ENCODE measurements around the gene OR8G1. TPM values are rescaled to one million over a fixed set of nuclear protein-coding genes. Genes with fewer than 3 reads are reported as not detected.
"Not testable (repeated sequence)": the region's sequence is repeated elsewhere in the genome, so short reads cannot be mapped to it uniquely, and the experiment has no call there.

Gene OR8G1
- total RNA-seq, 2 experiments from 2014 or later: not detected

GRCh38 chr11:124270886-124271285 is 30.0 kb downstream of the OR8G1 start:
- H3K27me3 Mint-ChIP-seq (ENCODE audit: low read depth); ATAC-seq; POLR2A ChIA-PET; H3K4me1 Mint-ChIP-seq (ENCODE audit: low read depth); CTCF ChIA-PET; DNase-seq; H3K4me3 Mint-ChIP-seq; H3K36me3 Mint-ChIP-seq (ENCODE audit: low read depth); H3K9me3 Mint-ChIP-seq (ENCODE audit: insufficient read depth); H3K27ac Mint-ChIP-seq: not testable (repeated sequence)

GRCh38 chr11:124274000-124274399 is 33.1 kb downstream of the OR8G1 start:
- ChIA-PET POLR2A (no interaction called here), CTCF (no interaction called here)
- ATAC-seq (no peak), DNase-seq (no peak)
- H3K36me3 Mint-ChIP-seq (ENCODE audit: low read depth): no peaks in the 10 kb centered on the region
- no peaks in the 10 kb centered on the region for H3K9me3 Mint-ChIP-seq (ENCODE audit: insufficient read depth)
- peaks cover 7% of the 10 kb centered on the region for H3K4me1 Mint-ChIP-seq (ENCODE audit: low read depth)
- H3K27ac Mint-ChIP-seq: no peak overlapping the region
- H3K4me3 Mint-ChIP-seq: no peak overlapping the region
- no peaks in the 10 kb centered on the region for H3K27me3 Mint-ChIP-seq (ENCODE audit: low read depth)

GRCh38 chr11:124276081-124276480 is 35.2 kb downstream of the OR8G1 start:
- H3K27ac Mint-ChIP-seq: no peak overlapping the region
- H3K36me3 Mint-ChIP-seq (ENCODE audit: low read depth): no peaks in the 10 kb centered on the region
- H3K4me1 Mint-ChIP-seq (ENCODE audit: low read depth): peaks cover 7% of the 10 kb centered on the region
- DNase-seq (no peak), ATAC-seq (no peak)
- ChIA-PET CTCF (no interaction called here), POLR2A (no interaction called here)
- no peaks in the 10 kb centered on the region for H3K27me3 Mint-ChIP-seq (ENCODE audit: low read depth)
- H3K4me3 Mint-ChIP-seq: no peak overlapping the region
- no peaks in the 10 kb centered on the region for H3K9me3 Mint-ChIP-seq (ENCODE audit: insufficient read depth)

DNA sequence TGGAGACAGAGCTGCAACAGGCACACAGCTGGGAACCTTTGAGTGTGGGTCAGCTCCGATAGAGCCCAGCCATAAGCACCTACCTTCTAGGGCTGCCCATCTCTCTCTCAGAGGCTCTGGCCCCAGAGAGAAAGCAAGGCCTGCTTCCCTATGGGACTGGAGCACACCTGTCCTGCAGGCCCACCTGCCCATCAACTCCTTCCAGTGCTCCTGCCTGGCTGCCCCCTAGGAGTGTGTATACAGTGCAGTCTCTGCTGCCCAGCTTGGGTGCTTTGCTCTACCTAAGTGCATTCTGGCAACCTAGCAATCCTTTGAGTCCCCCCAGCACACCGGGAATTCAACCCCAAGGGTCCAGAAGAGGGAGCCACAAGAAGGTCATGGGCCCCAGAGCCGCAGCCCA is 36.3 kb downstream of the OR8G1 start:
- no peak overlapping the region for H3K27ac Mint-ChIP-seq
- no peaks in the 10 kb centered on the region for H3K27me3 Mint-ChIP-seq (ENCODE audit: low read depth)
- no peak for ATAC-seq
- H3K4me3 Mint-ChIP-seq: no peak overlapping the region
- POLR2A ChIA-PET: interaction anchor here (0.6 kb wide), 1 partner anchor 419 kb away, joined by 3 read pairs; no protein-coding TSS in a partner anchor
- H3K9me3 Mint-ChIP-seq (ENCODE audit: insufficient read depth): peaks cover 3% of the 10 kb centered on the region
- H3K4me1 Mint-ChIP-seq (ENCODE audit: low read depth): peaks cover 7% of the 10 kb centered on the region
- no peak for DNase-seq
- H3K36me3 Mint-ChIP-seq (ENCODE audit: low read depth): no peaks in the 10 kb centered on the region
- CTCF ChIA-PET: no interaction called here

- CTCF ChIA-PET: no interaction called here
- H3K9me3 Mint-ChIP-seq (ENCODE audit: insufficient read depth): peaks cover 3% of the 10 kb centered on the region
Measured at GRCh38 chr11:124277804-124278203, 36.9 kb downstream of the OR8G1 start.

GRCh38 chr11:124278261-124278660 is 37.4 kb downstream of the OR8G1 start:
- Mint-ChIP-seq H3K4me1 (ENCODE audit: low read depth) (peaks cover 7% of the 10 kb centered on the region), H3K27me3 (ENCODE audit: low read depth) (no peaks in the 10 kb centered on the region), H3K27ac (no peak overlapping the region), H3K4me3 (no peak overlapping the region), H3K36me3 (ENCODE audit: low read depth) (no peaks in the 10 kb centered on the region), H3K9me3 (ENCODE audit: insufficient read depth) (peaks cover 3% of the 10 kb centered on the region)
- POLR2A ChIA-PET: no interaction called here
- ATAC-seq (no peak), DNase-seq (no peak)
- CTCF ChIA-PET: no interaction called here

More at GRCh38 chr11:124277804-124278203, 36.9 kb downstream of the OR8G1 start:
- H3K36me3 Mint-ChIP-seq (ENCODE audit: low read depth): no peaks in the 10 kb centered on the region
- no peak overlapping the region for H3K27ac Mint-ChIP-seq
- no peak for DNase-seq
- POLR2A ChIA-PET: no interaction called here
- no peaks in the 10 kb centered on the region for H3K27me3 Mint-ChIP-seq (ENCODE audit: low read depth)
- no peak for ATAC-seq
- H3K4me1 Mint-ChIP-seq (ENCODE audit: low read depth): peaks cover 7% of the 10 kb centered on the region
- no peak overlapping the region for H3K4me3 Mint-ChIP-seq

DNA sequence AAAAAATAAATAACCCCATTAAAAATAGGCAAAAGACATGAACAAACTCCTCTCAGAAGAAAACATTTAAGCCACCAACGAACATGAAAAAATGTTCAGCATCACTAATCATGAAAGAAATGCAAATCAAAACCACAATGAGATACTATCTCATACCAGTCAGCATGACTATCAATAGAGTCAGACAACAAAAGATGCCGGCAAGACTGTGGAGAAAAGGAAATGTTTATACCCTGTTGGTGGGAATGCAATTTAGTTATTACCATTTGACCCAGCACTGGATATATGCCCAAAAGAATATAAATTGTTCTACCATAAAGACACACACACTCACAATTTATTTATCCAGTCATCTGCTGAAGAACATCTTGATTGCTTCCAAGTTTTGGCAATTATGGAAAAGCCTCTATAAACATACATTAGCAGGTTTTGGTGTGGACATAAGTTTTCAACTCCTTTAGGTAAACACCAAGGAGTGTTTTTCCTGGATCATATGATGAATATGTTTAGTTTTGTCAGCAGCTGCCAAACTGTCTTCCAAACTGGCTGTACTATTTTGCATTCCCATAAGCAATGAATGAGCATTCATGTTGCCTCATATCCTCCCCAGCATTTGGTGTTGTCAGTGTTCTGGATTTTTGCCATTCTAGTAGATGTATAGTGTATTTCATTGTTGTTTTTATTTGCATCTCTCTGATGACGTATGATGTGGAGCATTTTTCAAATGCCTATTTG is 44.9 kb downstream of the OR8G1 start:
- no peak for ATAC-seq
- H3K36me3 Mint-ChIP-seq (ENCODE audit: low read depth): no peaks in the 10 kb centered on the region
- H3K4me1 Mint-ChIP-seq (ENCODE audit: low read depth): no peaks in the 10 kb centered on the region
- POLR2A ChIA-PET: no interaction called here
- H3K4me3 Mint-ChIP-seq: no peak overlapping the region
- peaks cover 3% of the 10 kb centered on the region for H3K9me3 Mint-ChIP-seq (ENCODE audit: insufficient read depth)
- CTCF ChIA-PET: no interaction called here
- no peaks in the 10 kb centered on the region for H3K27me3 Mint-ChIP-seq (ENCODE audit: low read depth)
- no peak for DNase-seq
- H3K27ac Mint-ChIP-seq: no peak overlapping the region

DNA sequence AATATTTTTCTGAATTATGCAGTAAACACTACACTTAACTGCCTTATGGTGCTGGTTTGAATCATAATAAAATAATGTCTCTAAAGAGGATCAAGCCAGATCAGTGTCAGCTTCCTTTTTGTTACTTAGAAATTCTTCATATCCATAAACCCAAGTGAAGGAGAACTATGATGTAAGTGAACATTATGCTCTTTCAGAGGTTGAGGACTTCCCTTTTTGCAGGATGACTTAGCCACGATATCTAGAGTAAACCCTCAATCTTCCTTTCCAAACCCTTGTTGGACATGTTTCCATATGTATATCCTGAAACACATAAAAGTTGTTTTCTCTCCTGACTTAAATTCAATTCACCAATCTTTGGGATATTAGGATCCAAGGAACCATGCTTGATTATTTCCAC is 53.8 kb downstream of the OR8G1 start:
- no peaks in the 10 kb centered on the region for H3K27me3 Mint-ChIP-seq (ENCODE audit: low read depth)
- CTCF ChIA-PET: no interaction called here
- no peaks in the 10 kb centered on the region for H3K4me1 Mint-ChIP-seq (ENCODE audit: low read depth)
- no peaks in the 10 kb centered on the region for H3K9me3 Mint-ChIP-seq (ENCODE audit: insufficient read depth)
- DNase-seq (no peak), ATAC-seq (no peak)
- no peak overlapping the region for H3K27ac Mint-ChIP-seq
- H3K36me3 Mint-ChIP-seq (ENCODE audit: low read depth): no peaks in the 10 kb centered on the region
- POLR2A ChIA-PET: no interaction called here
- no peak overlapping the region for H3K4me3 Mint-ChIP-seq

- ChIA-PET POLR2A (no interaction called here), CTCF (no interaction called here)
- H3K27ac Mint-ChIP-seq: no peak overlapping the region
- DNase-seq (no peak), ATAC-seq (no peak)
- no peaks in the 10 kb centered on the region for H3K27me3 Mint-ChIP-seq (ENCODE audit: low read depth)
- no peaks in the 10 kb centered on the region for H3K36me3 Mint-ChIP-seq (ENCODE audit: low read depth)
- no peaks in the 10 kb centered on the region for H3K4me1 Mint-ChIP-seq (ENCODE audit: low read depth)
- no peaks in the 10 kb centered on the region for H3K9me3 Mint-ChIP-seq (ENCODE audit: insufficient read depth)
- H3K4me3 Mint-ChIP-seq: no peak overlapping the region
Measured at GRCh38 chr11:124296016-124296415, 55.1 kb downstream of the OR8G1 start.

DNA sequence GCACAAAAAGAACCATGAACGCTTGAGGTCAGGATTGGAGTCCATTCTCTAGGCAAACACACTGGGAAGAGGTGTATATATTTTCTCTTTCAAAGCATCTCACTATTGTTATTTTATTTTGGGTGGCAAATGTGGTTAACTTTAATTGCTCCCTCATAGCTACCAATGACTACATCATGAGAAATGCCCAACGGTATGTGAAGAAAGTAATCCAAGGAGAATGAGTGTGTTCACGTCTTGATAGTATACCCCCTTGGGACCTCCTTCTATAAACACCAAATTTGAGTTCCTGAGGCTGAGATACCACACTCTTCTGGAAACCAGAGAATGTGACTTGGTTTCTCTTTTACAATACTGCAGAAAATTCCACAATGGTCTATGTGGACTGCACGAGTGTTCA is 57.0 kb downstream of the OR8G1 start:
- no peaks in the 10 kb centered on the region for H3K36me3 Mint-ChIP-seq (ENCODE audit: low read depth)
- CTCF ChIA-PET: no interaction called here

GRCh38 chr11:124301548-124301947 is 60.7 kb downstream of the OR8G1 start:
- no peaks in the 10 kb centered on the region for H3K9me3 Mint-ChIP-seq (ENCODE audit: insufficient read depth)
- DNase-seq: no peak
- POLR2A ChIA-PET: no interaction called here
- no peak overlapping the region for H3K4me3 Mint-ChIP-seq
- no peaks in the 10 kb centered on the region for H3K4me1 Mint-ChIP-seq (ENCODE audit: low read depth)
- no peak overlapping the region for H3K27ac Mint-ChIP-seq
- H3K36me3 Mint-ChIP-seq (ENCODE audit: low read depth): no peaks in the 10 kb centered on the region
- CTCF ChIA-PET: no interaction called here
- H3K27me3 Mint-ChIP-seq (ENCODE audit: low read depth): no peaks in the 10 kb centered on the region
- ATAC-seq: no peak

More for the DNA sequence above, 57.0 kb downstream of the OR8G1 start:
- DNase-seq: no peak
- POLR2A ChIA-PET: no interaction called here
- no peaks in the 10 kb centered on the region for H3K4me1 Mint-ChIP-seq (ENCODE audit: low read depth)
- H3K27me3 Mint-ChIP-seq (ENCODE audit: low read depth): no peaks in the 10 kb centered on the region
- H3K4me3 Mint-ChIP-seq: no peak overlapping the region
- no peaks in the 10 kb centered on the region for H3K9me3 Mint-ChIP-seq (ENCODE audit: insufficient read depth)
- no peak overlapping the region for H3K27ac Mint-ChIP-seq
- ATAC-seq: no peak

DNA sequence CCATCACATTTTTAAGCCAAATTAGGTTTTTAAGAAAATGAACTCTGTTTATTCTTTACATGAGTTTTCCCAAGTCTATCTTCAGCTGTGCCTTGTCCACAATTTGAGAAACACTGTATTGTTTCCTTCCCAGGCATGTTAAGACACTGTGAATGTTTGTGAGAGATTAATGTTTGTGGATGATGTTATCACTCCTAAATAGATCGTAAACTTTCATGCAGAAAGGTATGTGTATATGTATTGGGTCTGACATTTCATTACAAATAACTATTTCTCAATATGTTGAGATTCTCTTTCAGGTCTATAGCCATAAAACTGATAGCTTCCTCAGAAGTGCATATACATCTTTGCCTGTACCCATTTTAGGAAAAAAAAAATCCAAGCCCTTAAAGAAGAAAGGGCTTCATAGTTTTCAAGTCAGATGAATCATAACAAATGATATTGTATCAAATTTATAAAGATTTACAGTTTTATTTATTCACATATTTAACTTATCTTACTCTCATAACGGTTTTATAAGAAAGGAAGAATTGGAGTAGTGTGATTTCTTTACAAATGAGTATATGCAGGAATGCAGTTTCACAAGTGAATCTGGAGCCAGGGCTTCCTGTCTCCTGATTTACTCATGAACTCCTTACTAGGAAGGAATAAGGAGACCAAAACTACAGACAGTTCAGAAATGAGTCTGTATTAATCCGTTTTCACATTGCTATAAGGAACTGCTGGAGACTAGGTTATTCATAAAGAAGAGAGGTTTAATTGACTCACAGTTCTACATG is 61.6 kb downstream of the OR8G1 start:
- Mint-ChIP-seq H3K27ac (no peak overlapping the region), H3K9me3 (ENCODE audit: insufficient read depth) (no peaks in the 10 kb centered on the region), H3K4me1 (ENCODE audit: low read depth) (no peaks in the 10 kb centered on the region), H3K36me3 (ENCODE audit: low read depth) (no peaks in the 10 kb centered on the region), H3K4me3 (no peak overlapping the region), H3K27me3 (ENCODE audit: low read depth) (no peaks in the 10 kb centered on the region)
- ChIA-PET POLR2A (no interaction called here), CTCF (no interaction called here)
- DNase-seq (no peak), ATAC-seq (no peak)
